ENCODE measurements around the gene ZNF263. TPM values are rescaled to one million over a fixed set of nuclear protein-coding genes. Genes with fewer than 3 reads are reported as not detected.

The ZNF263 gene
- polyA plus RNA-seq, 6 donors from 2014 or later, result 39.8 to 65.5 (median 51.6) TPM

- peak overlapping the region in 4 of 6 donors; percentile 79 to 94 (median 88) for H3K27ac Mint-ChIP-seq
- peaks cover 1 to 26% (median 10%) of the 10 kb centered on the region in 7 donors for H3K9me3 Mint-ChIP-seq
- peaks cover 7 to 39% (median 17%) of the 10 kb centered on the region in 3 donors for H3K4me1 Mint-ChIP-seq
- H3K27me3 Mint-ChIP-seq, result no peaks in the 10 kb centered on the region
- H3K36me3 Mint-ChIP-seq, result peaks cover 12 to 15% of the 10 kb centered on the region in 2 donors
- H3K4me3 Mint-ChIP-seq, result peak overlapping the region; percentile 78 to 93 (median 88)
- no peak for ATAC-seq (ENCODE audit: low read depth in 2 of 2)
- DNase-seq, result no peak
Measured at GRCh38 chr16:3306078-3306477, 22.8 kb downstream of the ZNF263 start.

GRCh38 chr16:3311496-3311895 is 28.2 kb downstream of the ZNF263 start:
- Mint-ChIP-seq H3K36me3 (peaks cover 55 to 67% of the 10 kb centered on the region in 2 donors), H3K27ac (no peak overlapping the region), H3K27me3 (no peaks in the 10 kb centered on the region), H3K4me3 (no peak overlapping the region), H3K4me1 (peaks cover 0 to 26% (median 21%) of the 10 kb centered on the region in 3 donors), H3K9me3 (peaks cover 25 to 70% (median 54%) of the 10 kb centered on the region in 7 donors)
- DNase-seq, result no peak
- no peak for ATAC-seq (ENCODE audit: low read depth in 2 of 2)

GRCh38 chr16:3317315-3317999 is 34.2 kb downstream of the ZNF263 start:
- Mint-ChIP-seq H3K36me3 (peaks cover 67 to 73% of the 10 kb centered on the region in 2 donors), H3K9me3 (peaks cover 31 to 93% (median 82%) of the 10 kb centered on the region in 7 donors), H3K4me1 (peaks cover 0 to 9% (median 0%) of the 10 kb centered on the region in 3 donors), H3K27ac (no peak overlapping the region), H3K4me3 (peak overlapping the region in 1 of 8 donors; percentile 72), H3K27me3 (no peaks in the 10 kb centered on the region)
- no peak for ATAC-seq (ENCODE audit: low read depth in 2 of 2)
- no peak for DNase-seq

GRCh38 chr16:3321816-3322215 is 38.5 kb downstream of the ZNF263 start:
- DNase-seq (no peak), ATAC-seq (ENCODE audit: low read depth in 2 of 2) (no peak)
- H3K4me3 Mint-ChIP-seq, result no peak overlapping the region
- peaks cover 7 to 79% (median 62%) of the 10 kb centered on the region in 7 donors for H3K9me3 Mint-ChIP-seq
- H3K4me1 Mint-ChIP-seq, result no peaks in the 10 kb centered on the region
- H3K27ac Mint-ChIP-seq, result no peak overlapping the region
- H3K27me3 Mint-ChIP-seq, result no peaks in the 10 kb centered on the region
- peaks cover 31 to 32% of the 10 kb centered on the region in 2 donors for H3K36me3 Mint-ChIP-seq

GRCh38 chr16:3327514-3327913 is 44.2 kb downstream of the ZNF263 start:
- H3K27ac Mint-ChIP-seq, result no peak overlapping the region
- no peaks in the 10 kb centered on the region for H3K27me3 Mint-ChIP-seq
- H3K4me3 Mint-ChIP-seq, result no peak overlapping the region
- ATAC-seq (ENCODE audit: low read depth in 2 of 2) (no peak), DNase-seq (no peak)
- H3K9me3 Mint-ChIP-seq, result peaks cover 5 to 43% (median 31%) of the 10 kb centered on the region in 7 donors
- H3K36me3 Mint-ChIP-seq, result peaks cover 14 to 20% of the 10 kb centered on the region in 2 donors
- H3K4me1 Mint-ChIP-seq, result no peaks in the 10 kb centered on the region

- Mint-ChIP-seq H3K36me3 (peaks cover 17 to 20% of the 10 kb centered on the region in 2 donors), H3K4me3 (no peak overlapping the region), H3K9me3 (peaks cover 5 to 40% (median 29%) of the 10 kb centered on the region in 7 donors), H3K4me1 (no peaks in the 10 kb centered on the region), H3K27me3 (no peaks in the 10 kb centered on the region), H3K27ac (no peak overlapping the region)
- DNase-seq, result no peak
- ATAC-seq (ENCODE audit: low read depth in 2 of 2), result no peak
Measured at GRCh38 chr16:3328104-3328503, 44.8 kb downstream of the ZNF263 start.

GRCh38 chr16:3328643-3329042 is 45.4 kb downstream of the ZNF263 start:
- Mint-ChIP-seq H3K27me3 (no peaks in the 10 kb centered on the region), H3K4me3 (no peak overlapping the region), H3K9me3 (peaks cover 5 to 39% (median 26%) of the 10 kb centered on the region in 7 donors), H3K36me3 (peaks cover 18 to 20% of the 10 kb centered on the region in 2 donors), H3K27ac (no peak overlapping the region), H3K4me1 (no peaks in the 10 kb centered on the region)
- DNase-seq (no peak), ATAC-seq (ENCODE audit: low read depth in 2 of 2) (no peak)

Other genes with a start within 250 kb of the ZNF263 start
- not detected for gene BICDL2, start 246.5 kb upstream of the ZNF263 start, polyA plus RNA-seq (ENCODE audit: low read depth in 6 of 6)
- under 1 TPM in 2 of 6 donors, not detected in 4; 0.29 to 0.55 TPM for gene MMP25, start 236.9 kb upstream of the ZNF263 start, polyA plus RNA-seq (ENCODE audit: low read depth in 6 of 6)
- gene IL32, start 217.9 kb upstream of the ZNF263 start, polyA plus RNA-seq (ENCODE audit: low read depth in 6 of 6), result 10 to 100 TPM in 2 of 6 donors, 1 to 10 TPM in 4; 3.0 to 15.0 (median 6.2) TPM
- gene ZSCAN10, start 184.2 kb upstream of the ZNF263 start, polyA plus RNA-seq (ENCODE audit: low read depth in 6 of 6), result not detected
- under 1 TPM in 1 of 6 donors, not detected in 5; 0.47 TPM for gene ZNF205, start 170.9 kb upstream of the ZNF263 start, polyA plus RNA-seq (ENCODE audit: low read depth in 6 of 6)
- gene ZNF213, start 148.5 kb upstream of the ZNF263 start, polyA plus RNA-seq (ENCODE audit: low read depth in 6 of 6), result 1 to 10 TPM in 4 of 6 donors, under 1 TPM in 1, not detected in 1; 0.38 to 2.7 (median 1.6) TPM
- gene OR1F1, start 95.3 kb upstream of the ZNF263 start, polyA plus RNA-seq (ENCODE audit: low read depth in 6 of 6), result not detected
- 10 to 100 TPM in 4 of 6 donors, 1 to 10 TPM in 2; 5.4 to 13.8 (median 11.0) TPM for gene ZNF200, start 48.3 kb upstream of the ZNF263 start, polyA plus RNA-seq (ENCODE audit: low read depth in 6 of 6)
- gene MEFV, start 26.9 kb upstream of the ZNF263 start, polyA plus RNA-seq (ENCODE audit: low read depth in 6 of 6), result under 1 TPM in 1 of 6 donors, not detected in 5; 0.25 TPM
- 1 to 10 TPM in 5 of 6 donors, under 1 TPM in 1; 0.52 to 9.7 (median 6.0) TPM for gene TIGD7, start 21.9 kb downstream of the ZNF263 start, polyA plus RNA-seq (ENCODE audit: low read depth in 6 of 6)
- 10 to 100 TPM; 22.4 to 59.6 (median 30.6) TPM for gene ZNF75A, start 22.0 kb downstream of the ZNF263 start, polyA plus RNA-seq (ENCODE audit: low read depth in 6 of 6)
- gene OR2C1, start 72.4 kb downstream of the ZNF263 start, polyA plus RNA-seq (ENCODE audit: low read depth in 6 of 6), result 1 to 10 TPM in 3 of 6 donors, under 1 TPM in 2, not detected in 1; 0.20 to 1.9 (median 1.0) TPM
- gene ZSCAN32, start 117.5 kb downstream of the ZNF263 start, polyA plus RNA-seq (ENCODE audit: low read depth in 6 of 6), result 10 to 100 TPM; 11.2 to 33.3 (median 14.9) TPM
- 10 to 100 TPM in 2 of 6 donors, 1 to 10 TPM in 3, not detected in 1; 6.4 to 14.2 (median 8.9) TPM for gene ZNF174, start 117.7 kb downstream of the ZNF263 start, polyA plus RNA-seq (ENCODE audit: low read depth in 6 of 6)
- 1 to 10 TPM in 5 of 6 donors, under 1 TPM in 1; 0.78 to 3.2 (median 2.3) TPM for gene ZNF597, start 160.0 kb downstream of the ZNF263 start, polyA plus RNA-seq (ENCODE audit: low read depth in 6 of 6)
- gene NAA60, start 160.2 kb downstream of the ZNF263 start, polyA plus RNA-seq (ENCODE audit: low read depth in 6 of 6), result 10 to 100 TPM; 17.0 to 48.8 (median 31.5) TPM
- gene C16orf90, start 212.0 kb downstream of the ZNF263 start, polyA plus RNA-seq (ENCODE audit: low read depth in 6 of 6), result not detected
- gene CLUAP1, start 217.5 kb downstream of the ZNF263 start, polyA plus RNA-seq (ENCODE audit: low read depth in 6 of 6), result 10 to 100 TPM in 5 of 6 donors, 1 to 10 TPM in 1; 7.4 to 12.5 (median 11.3) TPM